Measurements from ENCODE around the gene ST6GALNAC3.
"Not testable (repeated sequence)": the region's sequence is repeated elsewhere in the genome, so short reads cannot be mapped to it uniquely, and the experiment has no call there.

Gene ST6GALNAC3

DNA sequence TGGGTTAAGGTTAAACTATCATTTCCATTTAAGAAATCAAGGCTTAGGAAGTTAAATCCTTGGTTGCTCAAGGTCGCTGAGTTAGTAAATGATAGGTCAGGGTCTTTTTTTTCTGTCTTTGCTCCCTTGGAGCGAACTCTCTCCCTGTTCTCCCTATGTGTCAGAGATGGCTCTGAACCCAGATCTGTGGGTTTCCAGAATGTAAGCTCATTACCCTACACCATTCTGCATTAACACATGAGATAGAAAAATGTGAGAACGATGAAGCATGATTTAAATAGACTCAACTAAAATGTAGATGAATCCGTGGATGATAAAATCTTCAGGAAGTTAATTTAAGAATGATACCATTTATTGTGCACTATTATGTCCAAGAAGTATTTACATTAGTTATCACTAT, 25.0 kb upstream of the ST6GALNAC3 start:
- no peak for DNase-seq (ENCODE audit: insufficient read length)
- no peak for FAIRE-seq
- TF ChIP-seq POLR2A (IDR thresholded peaks at IDR 0.05; ENCODE audit: low read depth, low read length): no peak
- no peak for TF ChIP-seq TAF1 (IDR thresholded peaks at IDR 0.05; ENCODE audit: borderline replicate concordance, low read depth, low read length)
- no peak for TF ChIP-seq POLR2AphosphoS5 (IDR thresholded peaks at IDR 0.05; ENCODE audit: low read depth, low read length)

DNA sequence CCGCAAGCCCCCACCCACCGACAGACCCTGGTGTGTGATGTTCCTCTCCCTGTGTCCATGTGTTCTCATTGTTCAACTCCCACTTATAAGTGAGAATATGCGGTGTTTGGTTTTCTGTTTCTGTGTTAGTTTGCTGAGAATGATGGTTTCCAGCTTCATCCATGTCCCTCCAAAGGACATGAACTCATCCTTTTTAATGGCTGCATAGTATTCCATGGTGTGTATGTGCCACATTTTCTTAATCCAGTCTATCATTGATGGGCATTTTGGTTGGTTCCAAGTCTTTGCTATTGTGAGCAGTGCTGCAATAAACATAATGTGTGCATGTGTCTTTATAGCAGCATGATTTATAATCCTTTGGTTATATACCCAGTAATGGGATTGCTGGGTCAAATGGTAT, 24.5 kb upstream of the ST6GALNAC3 start:
- not testable (repeated sequence) for FAIRE-seq; DNase-seq (ENCODE audit: insufficient read length)

- FAIRE-seq: no peak
- no peak for DNase-seq (ENCODE audit: insufficient read length)
- no peak for TF ChIP-seq POLR2A (IDR thresholded peaks at IDR 0.05; ENCODE audit: low read depth, low read length)
- no peak for TF ChIP-seq POLR2AphosphoS5 (IDR thresholded peaks at IDR 0.05; ENCODE audit: low read depth, low read length)
- TF ChIP-seq TAF1 (IDR thresholded peaks at IDR 0.05; ENCODE audit: borderline replicate concordance, low read depth, low read length): no peak
These were observed 21.5 kb upstream of the ST6GALNAC3 start for GRCh38 chr1:76053021-76053420.

- DNase-seq (ENCODE audit: insufficient read length): no peak
- TF ChIP-seq TAF1 (IDR thresholded peaks at IDR 0.05; ENCODE audit: borderline replicate concordance, low read depth, low read length) (no peak), POLR2A (IDR thresholded peaks at IDR 0.05; ENCODE audit: low read depth, low read length) (no peak), POLR2AphosphoS5 (IDR thresholded peaks at IDR 0.05; ENCODE audit: low read depth, low read length) (no peak)
- no peak for FAIRE-seq
These were observed 20.2 kb upstream of the ST6GALNAC3 start for GRCh38 chr1:76054359-76054758.

GRCh38 chr1:76055987-76056386, 18.6 kb upstream of the ST6GALNAC3 start:
- DNase-seq (ENCODE audit: insufficient read length): no peak
- TF ChIP-seq TAF1 (IDR thresholded peaks at IDR 0.05; ENCODE audit: borderline replicate concordance, low read depth, low read length) (no peak), POLR2A (IDR thresholded peaks at IDR 0.05; ENCODE audit: low read depth, low read length) (no peak), POLR2AphosphoS5 (IDR thresholded peaks at IDR 0.05; ENCODE audit: low read depth, low read length) (no peak)
- FAIRE-seq: no peak

- FAIRE-seq: no peak
- TF ChIP-seq POLR2A (IDR thresholded peaks at IDR 0.05; ENCODE audit: low read depth, low read length): no peak
- no peak for TF ChIP-seq TAF1 (IDR thresholded peaks at IDR 0.05; ENCODE audit: borderline replicate concordance, low read depth, low read length)
- TF ChIP-seq POLR2AphosphoS5 (IDR thresholded peaks at IDR 0.05; ENCODE audit: low read depth, low read length): no peak
- no peak for DNase-seq (ENCODE audit: insufficient read length)
These were observed 15.1 kb upstream of the ST6GALNAC3 start for GRCh38 chr1:76059451-76059850.

GRCh38 chr1:76065270-76065669, 9.3 kb upstream of the ST6GALNAC3 start:
- DNase-seq (ENCODE audit: insufficient read length) (no peak), FAIRE-seq (no peak)
- TF ChIP-seq TAF1 (IDR thresholded peaks at IDR 0.05; ENCODE audit: borderline replicate concordance, low read depth, low read length) (no peak), POLR2A (IDR thresholded peaks at IDR 0.05; ENCODE audit: low read depth, low read length) (no peak), POLR2AphosphoS5 (IDR thresholded peaks at IDR 0.05; ENCODE audit: low read depth, low read length) (no peak)

DNA sequence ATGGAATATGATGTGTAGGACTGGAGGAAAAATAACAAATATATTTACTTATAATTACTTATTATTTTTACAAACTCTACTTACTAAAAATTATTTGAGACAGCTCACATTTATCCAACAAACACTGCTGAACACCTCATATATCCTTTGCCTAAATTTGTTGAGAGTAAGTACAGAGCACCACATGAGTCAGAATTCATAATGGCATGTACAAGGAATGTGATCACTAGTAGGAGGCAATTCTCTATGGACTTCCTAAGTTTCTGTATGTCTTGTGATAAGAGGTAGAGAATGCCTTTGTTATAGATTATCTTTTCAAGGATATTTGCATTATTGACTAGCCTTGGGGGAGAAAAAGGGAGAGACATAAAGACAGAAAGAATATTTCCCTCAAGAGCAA, 8.2 kb upstream of the ST6GALNAC3 start:
- FAIRE-seq (no peak), DNase-seq (ENCODE audit: insufficient read length) (no peak)
- TF ChIP-seq POLR2AphosphoS5 (IDR thresholded peaks at IDR 0.05; ENCODE audit: low read depth, low read length): no peak

- no peak for TF ChIP-seq POLR2AphosphoS5 (IDR thresholded peaks at IDR 0.05; ENCODE audit: low read depth, low read length)
- TF ChIP-seq TAF1 (IDR thresholded peaks at IDR 0.05; ENCODE audit: borderline replicate concordance, low read depth, low read length): no peak
- TF ChIP-seq POLR2A (IDR thresholded peaks at IDR 0.05; ENCODE audit: low read depth, low read length): no peak
- FAIRE-seq: no peak
- no peak for DNase-seq (ENCODE audit: insufficient read length)
These were observed 6.0 kb upstream of the ST6GALNAC3 start for GRCh38 chr1:76068542-76068941.

GRCh38 chr1:76068953-76069561, 5.5 kb upstream of the ST6GALNAC3 start:
- TF ChIP-seq POLR2A (IDR thresholded peaks at IDR 0.05; ENCODE audit: low read depth, low read length) (no peak), TAF1 (IDR thresholded peaks at IDR 0.05; ENCODE audit: borderline replicate concordance, low read depth, low read length) (no peak), POLR2AphosphoS5 (IDR thresholded peaks at IDR 0.05; ENCODE audit: low read depth, low read length) (no peak)
- no peak for FAIRE-seq
- no peak for DNase-seq (ENCODE audit: insufficient read length)

DNA sequence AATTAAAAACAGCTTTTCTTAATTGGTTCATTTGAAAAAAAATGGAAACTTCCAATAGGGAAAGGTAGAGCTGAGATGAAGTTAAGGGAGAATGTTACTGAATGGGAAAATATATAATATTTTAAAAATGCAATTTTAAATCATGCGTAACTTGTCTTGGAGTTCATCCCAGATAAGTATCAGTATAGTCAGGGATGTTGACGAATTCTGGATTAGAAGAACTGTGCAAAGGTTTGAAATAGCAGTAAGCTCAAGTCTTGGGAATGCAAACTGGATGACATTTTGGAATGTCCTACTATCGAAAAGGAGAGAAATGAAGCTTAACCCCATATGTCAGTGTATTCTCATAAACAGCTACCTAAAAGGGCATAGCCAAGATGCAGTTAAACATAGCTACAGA, 4.0 kb upstream of the ST6GALNAC3 start:
- TF ChIP-seq POLR2A (IDR thresholded peaks at IDR 0.05; ENCODE audit: low read depth, low read length): no peak
- FAIRE-seq: no peak

DNA sequence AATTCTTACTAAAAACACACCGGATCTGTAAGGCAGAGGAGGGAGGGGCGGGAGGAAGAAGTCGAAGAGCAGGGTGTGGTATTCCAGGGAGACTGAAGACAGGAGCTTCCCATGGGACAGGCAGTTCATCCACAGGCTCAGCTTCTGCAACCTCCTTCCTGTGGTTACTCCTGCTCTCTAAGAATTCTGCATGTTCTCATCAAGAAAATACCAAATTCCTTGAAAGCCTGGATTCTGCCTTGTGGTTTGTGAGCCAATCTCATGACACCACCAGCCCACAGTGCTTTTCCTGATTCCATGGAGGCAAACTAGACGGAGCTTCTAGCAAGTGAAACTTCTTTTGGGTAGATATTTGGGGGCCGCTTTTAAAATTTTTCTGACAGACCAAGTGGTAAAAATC, 1.1 kb upstream of the ST6GALNAC3 start:
- FAIRE-seq: no peak
- no peak for DNase-seq (ENCODE audit: insufficient read length)
- TF ChIP-seq TAF1 (IDR thresholded peaks at IDR 0.05; ENCODE audit: borderline replicate concordance, low read depth, low read length) (no peak), POLR2AphosphoS5 (IDR thresholded peaks at IDR 0.05; ENCODE audit: low read depth, low read length) (no peak), POLR2A (IDR thresholded peaks at IDR 0.05; ENCODE audit: low read depth, low read length) (no peak)

More for the DNA sequence above, 4.0 kb upstream of the ST6GALNAC3 start:
- DNase-seq (ENCODE audit: insufficient read length): no peak

GRCh38 chr1:76075188-76075489, 593 bp downstream of the ST6GALNAC3 start:
- DNase-seq (ENCODE audit: insufficient read length): no peak
- FAIRE-seq: no peak
- no peak for TF ChIP-seq TAF1 (IDR thresholded peaks at IDR 0.05; ENCODE audit: borderline replicate concordance, low read depth, low read length)
- no peak for TF ChIP-seq POLR2A (IDR thresholded peaks at IDR 0.05; ENCODE audit: low read depth, low read length)
- no peak for TF ChIP-seq POLR2AphosphoS5 (IDR thresholded peaks at IDR 0.05; ENCODE audit: low read depth, low read length)
